22Rv1 (cell line): ENCODE data around the gene NRARP.

Source experiments
- CTCF ChIP-seq: fragments of 450-650 bp; IDR thresholded peaks from 2 replicates; pipeline ENCODE4 v1.5.1; 2017; ENCODE audit warnings: mild to moderate bottlenecking
- ZFX ChIP-seq: fragments of 450-650 bp; IDR thresholded peaks from 2 replicates; pipeline ENCODE4 v1.6.1; 2017; ENCODE audit warnings: antibody characterized with exemption, borderline replicate concordance

DNA sequence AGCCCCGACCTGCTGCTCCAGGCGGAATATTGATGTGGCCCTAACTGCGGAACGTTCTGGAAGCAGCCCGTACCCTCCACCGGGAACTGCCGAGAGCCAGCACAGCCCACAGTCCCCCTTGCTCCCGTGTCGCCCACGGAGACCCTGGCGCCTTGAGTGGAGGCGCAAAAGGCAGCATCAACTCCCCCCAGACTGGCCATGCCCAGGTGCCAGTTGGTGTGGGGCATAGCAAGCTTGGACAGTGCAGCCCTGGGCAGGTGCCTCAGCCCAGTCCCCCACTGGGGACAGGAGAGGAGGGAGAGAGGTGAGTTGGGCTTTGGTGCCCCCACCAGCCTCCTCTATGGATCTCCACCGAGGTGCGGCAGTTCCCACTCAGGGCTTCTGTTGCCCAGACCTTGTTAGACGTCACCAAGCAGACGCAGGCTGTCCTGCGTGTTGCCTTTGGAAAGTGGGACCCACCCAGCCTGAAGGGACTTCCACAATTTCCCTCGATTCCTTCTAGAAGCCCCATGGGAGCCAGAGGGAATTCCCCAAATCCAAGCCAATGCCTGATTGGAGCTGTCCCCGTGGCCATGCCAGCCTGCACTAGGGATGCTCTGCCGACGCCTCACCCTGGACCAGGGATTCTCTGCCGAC is 19.8 kb upstream of the NRARP start:
- TF ChIP-seq CTCF (no peak), ZFX (no peak)
